HG02884 (cell line): ENCODE results near the gene TTLL6.

Experiments used
- ATAC-seq: cut with Tn5 transposase; IDR thresholded peaks from one replicate; pipeline ENCODE4 v1.9.1; 2021; ENCODE audit warnings: mild to moderate bottlenecking, moderate library complexity; ENCODE audit not compliant: unreplicated experiment

TTLL6 gene

GRCh38 chr17:48761114-48761513 is 55.9 kb downstream of the TTLL6 start:
- no peak for ATAC-seq

- ATAC-seq = no peak
Measured at GRCh38 chr17:48760411-48760810, 56.6 kb downstream of the TTLL6 start.

GRCh38 chr17:48759288-48759687 is 57.7 kb downstream of the TTLL6 start:
- no peak for ATAC-seq

- no peak for ATAC-seq
Measured at GRCh38 chr17:48757524-48757961, 59.5 kb downstream of the TTLL6 start.

- ATAC-seq = no peak
Measured at GRCh38 chr17:48756830-48757251, 60.2 kb downstream of the TTLL6 start.

GRCh38 chr17:48755356-48755755 is 61.7 kb downstream of the TTLL6 start:
- no peak for ATAC-seq

- ATAC-seq = no peak
Measured at GRCh38 chr17:48754500-48755261, 62.3 kb downstream of the TTLL6 start.

GRCh38 chr17:48753794-48754499 is 63.1 kb downstream of the TTLL6 start:
- no peak for ATAC-seq

- no peak for ATAC-seq
Measured at GRCh38 chr17:48752399-48753288, 64.4 kb downstream of the TTLL6 start.

- ATAC-seq = no peak
Measured at GRCh38 chr17:48751733-48752398, 65.2 kb downstream of the TTLL6 start.

- no peak for ATAC-seq
Measured at GRCh38 chr17:48751172-48751571, 65.9 kb downstream of the TTLL6 start.

- no peak for ATAC-seq
Measured at GRCh38 chr17:48749621-48750553, 67.1 kb downstream of the TTLL6 start.

- ATAC-seq = no peak
Measured at GRCh38 chr17:48748718-48749566, 68.1 kb downstream of the TTLL6 start.

- no peak for ATAC-seq
Measured at GRCh38 chr17:48747445-48748363, 69.3 kb downstream of the TTLL6 start.

- ATAC-seq = no peak
Measured at GRCh38 chr17:48746916-48747444, 70.0 kb downstream of the TTLL6 start.

GRCh38 chr17:48745381-48746275 is 71.4 kb downstream of the TTLL6 start:
- ATAC-seq = no peak
